Stimulated activated naive CD8-positive, alpha-beta T cell treated with anti-CD3 and anti-CD28 coated beads, Interleukin-15, Interleukin-2, amounts not matched to agents 100 U/mL and 50 U/mL, for 24 hours (primary cell): ENCODE data around the gene TPCN2.

Experiments
- ATAC-seq: fragments of 150-1000 bp; cut with Tn5 transposase; one replicate; pipeline ENCODE4 v1.10.0; 2021
- DNase-seq: peaks from one replicate; pipeline ENCODE4 v3.0.0; 2021

The TPCN2 gene

DNA sequence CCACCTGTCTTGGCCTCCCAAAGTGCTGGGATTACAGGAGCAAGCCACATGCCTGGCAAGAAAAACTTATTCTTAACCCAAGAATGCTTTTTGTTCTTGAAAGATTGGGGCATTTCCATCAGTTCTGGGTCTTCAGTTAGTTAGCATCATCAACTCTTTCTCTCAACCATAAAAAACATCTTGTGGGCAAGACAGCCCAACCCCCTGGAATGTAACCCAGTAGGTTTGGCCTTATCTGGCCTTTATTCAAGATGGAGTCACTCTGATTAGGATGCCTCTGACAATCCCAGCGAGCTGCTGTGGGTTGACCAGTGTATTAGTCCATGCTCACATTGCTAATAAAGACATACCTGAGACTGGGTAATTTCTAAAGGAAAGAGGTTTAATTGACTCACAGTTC, 9.2 kb upstream of the TPCN2 start:
- DNase-seq: no peak

GRCh38 chr11:69040051-69040450, 8.7 kb upstream of the TPCN2 start:
- no peak for ATAC-seq

More for the DNA sequence above, 9.2 kb upstream of the TPCN2 start:
- ATAC-seq: no peak

DNA sequence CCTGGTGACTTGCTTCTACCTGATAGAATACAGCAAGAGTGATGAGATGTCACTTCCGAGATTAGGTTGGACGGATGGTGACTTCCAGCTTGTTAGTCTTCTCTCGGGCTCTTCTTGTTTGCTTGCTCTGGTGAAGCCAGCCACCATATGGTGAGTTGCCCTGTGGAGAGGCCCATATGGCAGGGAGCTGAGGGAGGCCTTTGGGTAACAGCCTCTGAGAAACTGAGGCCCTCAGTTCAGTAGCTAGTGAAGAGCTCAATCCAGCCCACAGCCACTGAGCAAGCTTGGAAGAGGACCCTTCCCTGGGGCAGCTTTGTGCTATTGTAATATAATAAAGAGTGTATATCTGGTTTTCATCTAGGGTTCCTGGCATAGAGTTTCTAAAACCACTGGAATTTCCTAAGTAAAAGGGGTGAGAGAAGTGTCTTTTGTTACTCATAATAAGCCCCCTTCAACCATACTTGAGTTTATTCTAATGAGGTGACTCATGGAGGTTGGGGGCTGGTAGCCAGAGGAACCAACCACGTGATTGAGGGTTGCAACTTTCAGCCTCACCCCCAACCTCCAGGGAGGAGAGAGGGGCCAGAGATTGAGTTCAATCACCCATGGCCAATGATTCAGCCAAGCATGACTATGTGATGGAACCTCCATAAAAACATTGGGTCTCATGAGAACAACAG, 8.0 kb upstream of the TPCN2 start:
- ATAC-seq (peak; percentile 88), DNase-seq (peak; percentile 61)

More at GRCh38 chr11:69040051-69040450, 8.7 kb upstream of the TPCN2 start:
- DNase-seq: no peak

GRCh38 chr11:69041516-69041915, 7.2 kb upstream of the TPCN2 start:
- no peak for DNase-seq
- ATAC-seq: no peak

GRCh38 chr11:69044111-69045013, 4.4 kb upstream of the TPCN2 start:
- no peak for ATAC-seq
- peak; percentile 37 for DNase-seq

DNA sequence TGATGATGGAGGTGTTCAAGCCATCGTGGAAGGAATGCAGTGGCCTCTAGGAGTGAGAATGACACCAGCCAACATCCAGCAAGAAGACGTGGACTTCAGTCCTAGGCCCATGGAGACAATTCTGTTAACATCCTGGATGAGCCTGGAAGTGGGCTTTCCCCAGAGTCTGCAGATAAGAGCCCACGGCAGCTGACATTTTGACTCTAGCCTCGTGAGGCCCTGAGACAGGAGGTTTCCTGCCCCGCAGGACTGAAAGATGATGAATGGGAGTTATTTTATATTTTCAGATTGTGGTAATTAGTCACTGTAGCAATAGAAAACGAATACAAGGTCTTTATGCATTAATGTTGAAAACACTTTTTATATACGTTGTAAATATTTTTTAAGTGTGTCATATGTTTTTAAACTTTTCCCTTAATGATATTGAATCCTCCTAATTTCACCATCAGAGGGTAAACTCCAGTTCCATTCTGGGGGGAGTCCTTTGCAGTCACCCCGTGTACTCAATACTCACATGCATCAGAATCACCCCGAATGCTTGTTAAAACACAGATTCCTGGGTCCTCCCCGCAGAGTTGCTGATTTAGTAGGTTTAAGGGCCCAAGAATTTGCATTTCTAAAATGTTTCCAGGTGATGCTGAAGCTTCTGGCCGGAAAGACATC, 570 bp upstream of the TPCN2 start:
- no peak for ATAC-seq
- DNase-seq: no peak

- ATAC-seq (no peak), DNase-seq (peak; percentile 46)
Measured at GRCh38 chr11:69049490-69049867, 747 bp downstream of the TPCN2 start.

- ATAC-seq (no peak), DNase-seq (no peak)
Measured at GRCh38 chr11:69050592-69051380, 2.1 kb downstream of the TPCN2 start.

DNA sequence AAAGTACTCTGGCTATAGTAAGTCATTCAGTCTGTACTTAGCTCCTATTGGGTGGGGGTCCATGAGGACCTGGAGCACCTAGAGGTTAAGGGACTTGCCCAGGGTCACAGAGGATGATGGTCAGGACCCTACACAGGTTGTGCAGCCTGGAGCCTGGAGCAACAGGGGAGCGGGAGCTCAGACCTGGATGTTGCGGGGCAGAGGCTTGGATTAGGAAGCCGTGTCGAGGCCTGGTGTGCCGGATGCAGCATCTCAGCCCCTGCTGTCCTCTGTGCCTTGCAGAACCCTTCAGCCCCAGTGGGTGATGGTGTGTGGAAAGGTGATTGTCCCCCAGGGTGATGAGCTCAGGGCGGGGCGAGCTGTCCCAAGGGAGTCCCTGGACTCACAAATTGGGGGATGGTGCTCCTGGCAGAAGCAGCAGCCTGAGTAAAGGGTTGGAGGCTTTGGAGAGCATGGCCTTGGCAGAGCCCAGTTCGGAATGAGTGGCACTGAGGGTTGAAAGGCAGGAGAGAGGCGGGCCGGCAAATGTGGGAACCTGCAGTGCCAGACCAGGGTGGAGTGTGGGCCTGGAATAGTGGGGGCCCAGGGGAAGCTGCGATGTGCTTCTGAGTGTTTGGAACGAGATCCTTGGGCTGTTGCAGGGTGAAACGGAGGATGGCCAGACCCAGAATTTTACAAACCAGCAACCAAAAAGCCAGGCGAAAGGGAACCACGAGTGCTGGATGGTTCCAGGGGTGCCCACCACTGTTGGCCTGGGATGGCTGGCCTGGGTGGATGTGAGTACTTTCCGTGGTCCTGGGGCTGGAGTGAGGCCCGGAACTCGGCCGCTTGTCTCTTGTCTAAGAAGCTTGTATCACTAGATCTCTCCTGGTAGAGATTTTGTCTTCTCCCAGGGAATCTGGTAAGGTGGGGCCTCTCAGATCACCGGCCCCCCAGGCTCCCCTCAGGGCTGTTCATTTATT, 2.9 kb downstream of the TPCN2 start:
- ATAC-seq: no peak
- DNase-seq: no peak

- no peak for DNase-seq
- no peak for ATAC-seq
Measured at GRCh38 chr11:69052343-69053168, 3.8 kb downstream of the TPCN2 start.

DNA sequence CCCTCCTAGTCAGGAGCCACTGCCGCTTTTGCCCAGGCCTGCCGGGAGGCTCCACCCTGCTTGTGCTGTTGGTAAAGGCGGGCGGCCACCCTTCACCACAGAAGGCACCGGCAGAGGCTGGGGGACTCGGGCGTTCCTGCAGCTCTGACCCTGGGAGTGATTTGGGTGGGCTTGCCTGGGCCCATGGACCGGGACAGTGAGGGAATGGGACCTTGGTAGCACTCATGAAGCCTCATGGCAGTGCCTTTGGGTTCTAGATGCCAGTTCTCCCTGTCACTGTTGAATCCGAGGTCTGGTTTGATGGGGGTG, 4.4 kb downstream of the TPCN2 start:
- DNase-seq (no peak), ATAC-seq (no peak)

- DNase-seq (no peak), ATAC-seq (no peak)
Measured at GRCh38 chr11:69053546-69054396, 5.0 kb downstream of the TPCN2 start.

- ATAC-seq: no peak
- no peak for DNase-seq
Measured at GRCh38 chr11:69054397-69055211, 5.9 kb downstream of the TPCN2 start.

GRCh38 chr11:69055212-69055586, 6.5 kb downstream of the TPCN2 start:
- ATAC-seq: no peak
- no peak for DNase-seq

DNA sequence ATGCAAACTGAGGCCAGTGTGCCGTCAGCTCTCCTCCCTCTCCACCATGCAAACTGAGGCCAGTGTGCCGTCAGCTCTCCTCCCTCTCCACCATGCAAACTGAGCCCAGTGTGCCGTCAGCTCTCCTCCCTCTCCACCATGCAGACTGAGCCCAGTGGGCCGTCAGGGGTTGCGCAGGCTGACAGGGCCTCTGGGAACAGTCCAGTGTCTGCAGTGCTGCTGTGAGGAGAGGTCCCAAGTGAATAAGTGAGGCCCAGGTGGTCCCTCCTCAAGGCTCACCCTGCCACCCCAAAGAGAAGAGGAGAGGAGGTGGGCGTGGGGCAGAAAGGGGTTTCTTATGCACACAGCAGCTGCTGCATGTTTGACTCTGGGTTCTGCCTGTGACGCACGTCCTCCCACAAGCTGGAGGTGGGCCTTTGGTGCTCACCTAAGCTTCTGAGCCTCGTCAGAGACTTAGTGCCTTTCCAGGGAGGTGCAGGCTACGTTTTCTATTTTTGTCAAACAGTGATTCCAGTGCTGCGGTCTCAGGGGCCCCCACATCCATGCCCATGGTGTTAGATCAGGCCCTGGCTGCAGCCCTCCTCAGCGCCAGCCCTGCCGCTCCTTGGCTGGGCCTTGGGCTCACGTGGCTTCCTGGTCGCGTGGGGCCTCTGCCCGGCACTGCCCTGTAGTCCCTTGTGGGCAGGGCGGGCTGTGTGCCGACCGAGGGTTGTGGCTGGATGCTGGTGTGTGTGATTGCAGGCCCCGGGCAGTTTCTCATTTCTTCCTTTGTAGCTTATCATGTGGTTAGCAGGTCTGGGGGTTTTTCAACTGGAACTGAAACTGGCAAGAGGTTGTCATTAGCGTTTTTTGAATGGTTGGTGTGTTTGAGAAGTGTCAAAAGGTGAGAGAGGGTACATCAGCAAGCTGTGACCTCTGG, 7.1 kb downstream of the TPCN2 start:
- ATAC-seq: peak; percentile 71
- peak; percentile 54 for DNase-seq

- DNase-seq: no peak
- ATAC-seq: no peak
Measured at GRCh38 chr11:69057236-69057635, 8.5 kb downstream of the TPCN2 start.

DNA sequence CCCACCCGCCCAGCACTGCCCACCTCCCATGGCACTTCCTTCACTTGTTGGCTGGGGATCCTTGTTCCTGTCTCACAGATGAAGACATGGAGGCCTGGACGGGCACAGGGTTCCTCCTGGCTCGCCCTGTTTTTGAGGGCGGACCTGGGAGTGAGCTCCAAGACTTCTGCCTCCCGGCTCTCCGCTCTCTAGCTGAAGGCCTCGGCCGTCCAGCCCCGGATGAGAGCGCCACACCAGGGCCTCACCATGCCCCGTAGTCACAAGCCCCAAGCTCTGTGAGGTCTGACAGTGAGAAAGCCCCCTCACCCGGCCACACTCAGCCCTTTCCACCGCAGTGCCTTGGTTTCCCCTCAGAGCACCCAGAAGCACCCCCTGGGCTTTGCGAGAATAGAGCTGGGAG, 9.1 kb downstream of the TPCN2 start:
- ATAC-seq (no peak), DNase-seq (no peak)
